A549 (cell line): Measurements from ENCODE around the gene ZC3H7A. TPM values are rescaled to one million over a fixed set of nuclear protein-coding genes. Genes with fewer than 3 reads are reported as not detected.
"Not testable (repeated sequence)": the region's sequence is repeated elsewhere in the genome, so short reads cannot be mapped to it uniquely, and the experiment has no call there.

Experiments used
- ATAC-seq, 2 experiments: fragments of 200-7000 bp in 1 of 2; fragments of >200 bp in 1 of 2; cut with Nextera tagmentation in 1 of 2; cut with Tn5 transposase in 1 of 2; 3 replicates each; pipeline versions ENCODE4 v1.8.0 to v1.9.1; 2018 to 2020; ENCODE audit warnings: mild to moderate bottlenecking in 1 of 2, moderate library complexity in 1 of 2
- CTCF ChIA-PET: fragments of 300-600 bp; sonication (Branson Sonifier 250); formaldehyde crosslinking; extraction: SDS; loops from one replicate; lab custom pipeline; 2021; ENCODE audit warnings: antibody characterized with exemption, inconsistent platforms; lab: Yijun Ruan, JAX
- POLR2A ChIA-PET: fragments of 350-600 bp; formaldehyde crosslinking; extraction: SDS; loops from one replicate; lab custom pipeline; 2021; ENCODE audit warnings: antibody characterized with exemption, inconsistent platforms; lab: Yijun Ruan, JAX
- DNase-seq, 2 experiments: peaks; one replicate each; pipeline versions ENCODE4 v3.0.0 to v3.0.0-alpha.2; 2011 to 2016; ENCODE audit warnings: low read depth in 1 of 2, low spot score in 1 of 2
- FAIRE-seq: peaks from 2 replicates; lab custom pipeline; 2011; peaks lifted over from hg19 to GRCh38; lab: Jason Lieb, UNC
- H3K27ac ChIP-seq, 2 experiments: fragments of >200 bp; sonication (Bioruptor Twin); formaldehyde crosslinking; 3 replicates each; pipeline ENCODE4 v1.5.1; 2016 to 2017
- H3K4me1 ChIP-seq: fragments of >200 bp; sonication (Bioruptor Twin); formaldehyde crosslinking; 3 replicates; pipeline ENCODE4 v1.6.1; 2016
- H3K4me2 ChIP-seq: fragments of >200 bp; sonication (Bioruptor Twin); formaldehyde crosslinking; 3 replicates; pipeline ENCODE4 v1.6.1; 2016
- H3K4me3 ChIP-seq: fragments of >200 bp; sonication (Bioruptor Twin); formaldehyde crosslinking; 3 replicates; pipeline ENCODE4 v1.5.1; 2016
- H3K9me3 ChIP-seq: fragments of >200 bp; sonication (Bioruptor Twin); formaldehyde crosslinking; 3 replicates; pipeline ENCODE4 v1.6.1; 2016
- ATOH8 ChIP-seq: fragments of 250-450 bp; sonication (Bioruptor Pico); IDR thresholded peaks from 2 replicates; pipeline ENCODE4 v1.5.0; 2020; ENCODE audit warnings: low read depth, mild to moderate bottlenecking, moderate library complexity
- CHD2 ChIP-seq: fragments of 150-350 bp; IDR thresholded peaks from 2 replicates; pipeline ENCODE4 v1.6.1; 2014; ENCODE audit warnings: low read length; ENCODE audit not compliant: partially characterized antibody
- EP300 ChIP-seq, 2 experiments: fragments of >200 bp; sonication (Bioruptor Twin); formaldehyde crosslinking; IDR thresholded peaks; 2 replicates in 1 of 2; 3 replicates in 1 of 2; pipeline ENCODE4 v1.6.1; 2016 to 2017
- FOSB ChIP-seq: fragments of 250-450 bp; sonication (Bioruptor Pico); IDR thresholded peaks from 2 replicates; pipeline ENCODE4 v1.5.0; 2020; ENCODE audit warnings: mild to moderate bottlenecking, moderate library complexity
- FOXS1 ChIP-seq: fragments of 250-450 bp; sonication (Bioruptor Pico); IDR thresholded peaks from 2 replicates; pipeline ENCODE4 v1.5.0; 2020; ENCODE audit warnings: mild to moderate bottlenecking, moderate library complexity
- GATA3 ChIP-seq: IDR thresholded peaks from 2 replicates; pipeline ENCODE4 v1.6.1; 2012; ENCODE audit warnings: borderline replicate concordance
- HEYL ChIP-seq: fragments of 250-450 bp; sonication (Bioruptor Pico); IDR thresholded peaks from 2 replicates; pipeline ENCODE4 v1.8.0; 2021; ENCODE audit warnings: mild to moderate bottlenecking, moderate library complexity
- HOXB5 ChIP-seq: fragments of 250-450 bp; sonication (Bioruptor Pico); IDR thresholded peaks from 2 replicates; pipeline ENCODE4 v1.5.0; 2020; ENCODE audit warnings: mild to moderate bottlenecking, moderate library complexity
- JUNB ChIP-seq: fragments of >200 bp; sonication (Bioruptor Twin); formaldehyde crosslinking; IDR thresholded peaks from 2 replicates; pipeline ENCODE4 v1.6.1; 2016
- MAFK ChIP-seq: fragments of 450-650 bp; IDR thresholded peaks from 2 replicates; pipeline ENCODE4 v1.6.1; 2014; ENCODE audit not compliant: partially characterized antibody
- MAX ChIP-seq: IDR thresholded peaks from 2 replicates; pipeline ENCODE4 v1.6.1; 2012
- NPAS2 ChIP-seq: fragments of 250-450 bp; sonication (Bioruptor Pico); IDR thresholded peaks from 2 replicates; pipeline ENCODE4 v1.8.0; 2022; ENCODE audit warnings: mild to moderate bottlenecking, moderate library complexity, borderline replicate concordance
- NR3C1 ChIP-seq: fragments of >200 bp; sonication (Bioruptor Twin); formaldehyde crosslinking; IDR thresholded peaks from 3 replicates; pipeline ENCODE4 v1.6.1; 2017
- PHF8 ChIP-seq: fragments of 200-600 bp; sonication (generic); IDR thresholded peaks from 2 replicates; pipeline ENCODE4 v1.6.1; 2016; ENCODE audit warnings: low read depth, mild to moderate bottlenecking, antibody characterized with exemption, moderate library complexity, borderline replicate concordance
- POLR2A ChIP-seq: IDR thresholded peaks from 2 replicates; pipeline ENCODE4 v1.6.1; 2012; ENCODE audit warnings: mild to moderate bottlenecking, low read length
- POLR2AphosphoS2 ChIP-seq: conservative IDR thresholded peaks from 2 replicates; pipeline ENCODE4 v1.6.1; 2012; ENCODE audit warnings: low read length, improper control_type of control experiment, inconsistent platforms
- RAD21 ChIP-seq, 2 experiments: fragments of >200 bp in 1 of 2; sonication (Bioruptor Twin) in 1 of 2; formaldehyde crosslinking in 1 of 2; IDR thresholded peaks in 1 of 2; conservative IDR thresholded peaks in 1 of 2; 2 replicates in 1 of 2; 3 replicates in 1 of 2; pipeline ENCODE4 v1.6.1; 2012 to 2018; ENCODE audit warnings: inconsistent platforms in 1 of 2
- RARB ChIP-seq: fragments of 250-450 bp; sonication (Bioruptor Pico); IDR thresholded peaks from 2 replicates; pipeline ENCODE4 v1.8.0; 2021; ENCODE audit warnings: mild to moderate bottlenecking, moderate library complexity
- TFCP2L1 ChIP-seq: fragments of 250-450 bp; sonication (Bioruptor Pico); IDR thresholded peaks from 2 replicates; pipeline ENCODE4 v1.5.0; 2021; ENCODE audit warnings: mild to moderate bottlenecking
- TP53 ChIP-seq: fragments of 250-450 bp; sonication (Bioruptor Pico); IDR thresholded peaks from 2 replicates; pipeline ENCODE4 v1.5.0; 2021; ENCODE audit warnings: mild to moderate bottlenecking, moderate library complexity
- WGBS: methylation state at CpG from one replicate; pipeline ENCODE4 v1.1.6; 2017; ENCODE audit errors: missing lambda C conversion rate; 5-methylcytosine and 5-hydroxymethylcytosine counted together
- polyA plus RNA-seq, 4 experiments: library from polyadenylated mRNA; depleted of rRNA in 3 of 4; stranded (reverse); fragments of >200 nt; fragmentation: RNase III in 1 of 4; extraction: RNeasy Plus Mini Kit Qiagen cat#74134 plus additional on column Dnase treatment in 1 of 4; gene quantifications; 2 replicates in 3 of 4; 3 replicates in 1 of 4; pipeline ENCODE4 v1.2.3, GENCODE V29; 2011 to 2017
- TF ChIP-seq, protein P1 (sequence below): fragments of >200 bp; sonication (Bioruptor Twin); formaldehyde crosslinking; IDR thresholded peaks from 3 replicates; pipeline ENCODE4 v1.5.1; 2016
- TF ChIP-seq, protein P2 (sequence below): fragments of 250-450 bp; sonication (Bioruptor Pico); IDR thresholded peaks from 2 replicates; pipeline ENCODE4 v1.5.0; 2021; ENCODE audit warnings: mild to moderate bottlenecking, moderate library complexity, borderline replicate concordance

ZC3H7A gene
- polyA plus RNA-seq, 2 of the 4 experiments (the other 2 are of a cell fraction): 33.8 to 41.5 TPM

GRCh38 chr16:11819798-11820197 is 22.7 kb upstream of the ZC3H7A start:
- CTCF ChIA-PET: interaction anchor here (0.6 to 1.2 kb wide), 2 partner anchors 856 to 1083 kb away, joined by 5 read pairs; no protein-coding TSS in a partner anchor
- 74% methylated on average over 10 of the region's 10 CpGs for WGBS
- no peak for TF ChIP-seq TP53
- no peak for TF ChIP-seq ATOH8
- no peak for TF ChIP-seq TFCP2L1
- no peak for TF ChIP-seq EP300 (IDR thresholded peaks at IDR 0.05)
- no peak for TF ChIP-seq CHD2
- TF ChIP-seq POLR2A: no peak
- TF ChIP-seq NR3C1: no peak
- no peak for TF ChIP-seq HEYL
- no peak for TF ChIP-seq POLR2AphosphoS2
- TF ChIP-seq, protein P1, sequence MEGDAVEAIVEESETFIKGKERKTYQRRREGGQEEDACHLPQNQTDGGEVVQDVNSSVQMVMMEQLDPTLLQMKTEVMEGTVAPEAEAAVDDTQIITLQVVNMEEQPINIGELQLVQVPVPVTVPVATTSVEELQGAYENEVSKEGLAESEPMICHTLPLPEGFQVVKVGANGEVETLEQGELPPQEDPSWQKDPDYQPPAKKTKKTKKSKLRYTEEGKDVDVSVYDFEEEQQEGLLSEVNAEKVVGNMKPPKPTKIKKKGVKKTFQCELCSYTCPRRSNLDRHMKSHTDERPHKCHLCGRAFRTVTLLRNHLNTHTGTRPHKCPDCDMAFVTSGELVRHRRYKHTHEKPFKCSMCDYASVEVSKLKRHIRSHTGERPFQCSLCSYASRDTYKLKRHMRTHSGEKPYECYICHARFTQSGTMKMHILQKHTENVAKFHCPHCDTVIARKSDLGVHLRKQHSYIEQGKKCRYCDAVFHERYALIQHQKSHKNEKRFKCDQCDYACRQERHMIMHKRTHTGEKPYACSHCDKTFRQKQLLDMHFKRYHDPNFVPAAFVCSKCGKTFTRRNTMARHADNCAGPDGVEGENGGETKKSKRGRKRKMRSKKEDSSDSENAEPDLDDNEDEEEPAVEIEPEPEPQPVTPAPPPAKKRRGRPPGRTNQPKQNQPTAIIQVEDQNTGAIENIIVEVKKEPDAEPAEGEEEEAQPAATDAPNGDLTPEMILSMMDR: no peak
- TF ChIP-seq PHF8: no peak
- no peak for TF ChIP-seq MAFK
- TF ChIP-seq RARB (CRISPR knock-in tag): no peak
- no peak for TF ChIP-seq HOXB5 (CRISPR knock-in tag)
- no peak for TF ChIP-seq GATA3
- TF ChIP-seq RAD21 (conservative IDR thresholded peaks at IDR 0.05 in 1 of 2, IDR thresholded peaks at IDR 0.05 in 1 of 2): no peak
- TF ChIP-seq MAX: no peak
- TF ChIP-seq JUNB: no peak
- TF ChIP-seq NPAS2 (CRISPR knock-in tag): no peak

GRCh38 chr16:11818970-11819369 is 21.9 kb upstream of the ZC3H7A start:
- FAIRE-seq, H3K9me3 ChIP-seq, H3K27ac ChIP-seq, POLR2A ChIA-PET, DNase-seq, H3K4me2 ChIP-seq, H3K4me1 ChIP-seq, ATAC-seq, H3K4me3 ChIP-seq: not testable (repeated sequence)
- CTCF ChIA-PET: interaction anchor here (0.6 kb wide), 1 partner anchor 1082 kb away, joined by 5 read pairs; no protein-coding TSS in a partner anchor
- WGBS: 82% methylated on average over 13 of the region's 13 CpGs

More at GRCh38 chr16:11819798-11820197, 22.7 kb upstream of the ZC3H7A start:
- H3K4me2 ChIP-seq: no peak overlapping the region
- H3K4me1 ChIP-seq: 0 out of 3 replicates have a peak, but pooled peaks cover 4% of the 10 kb centered on the region
- H3K4me3 ChIP-seq: no peak overlapping the region
- ATAC-seq (0 out of 6 replicates have a peak, but pooled peaks of 1 of the 2 experiments have one; percentile 19), FAIRE-seq (no peak), DNase-seq (no peak)
- H3K27ac ChIP-seq: no peak overlapping the region
- POLR2A ChIA-PET: no interaction called here
- H3K9me3 ChIP-seq: no peaks in the 10 kb centered on the region

GRCh38 chr16:11816123-11816522 is 19.1 kb upstream of the ZC3H7A start:
- no peaks in the 10 kb centered on the region for H3K9me3 ChIP-seq
- H3K4me2 ChIP-seq: no peak overlapping the region
- TF ChIP-seq FOSB (CRISPR knock-in tag): no peak
- TF ChIP-seq FOXS1: no peak
- TF ChIP-seq, protein P2, sequence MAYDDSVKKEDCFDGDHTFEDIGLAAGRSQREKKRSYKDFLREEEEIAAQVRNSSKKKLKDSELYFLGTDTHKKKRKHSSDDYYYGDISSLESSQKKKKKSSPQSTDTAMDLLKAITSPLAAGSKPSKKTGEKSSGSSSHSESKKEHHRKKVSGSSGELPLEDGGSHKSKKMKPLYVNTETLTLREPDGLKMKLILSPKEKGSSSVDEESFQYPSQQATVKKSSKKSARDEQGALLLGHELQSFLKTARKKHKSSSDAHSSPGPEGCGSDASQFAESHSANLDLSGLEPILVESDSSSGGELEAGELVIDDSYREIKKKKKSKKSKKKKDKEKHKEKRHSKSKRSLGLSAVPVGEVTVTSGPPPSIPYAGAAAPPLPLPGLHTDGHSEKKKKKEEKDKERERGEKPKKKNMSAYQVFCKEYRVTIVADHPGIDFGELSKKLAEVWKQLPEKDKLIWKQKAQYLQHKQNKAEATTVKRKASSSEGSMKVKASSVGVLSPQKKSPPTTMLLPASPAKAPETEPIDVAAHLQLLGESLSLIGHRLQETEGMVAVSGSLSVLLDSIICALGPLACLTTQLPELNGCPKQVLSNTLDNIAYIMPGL (CRISPR knock-in tag): no peak
- TF ChIP-seq, all 56 proteins: peak for 0
- H3K27ac ChIP-seq: no peak overlapping the region
- FAIRE-seq (no peak), DNase-seq (no peak), ATAC-seq (no peak)
- no peak overlapping the region for H3K4me3 ChIP-seq
- CTCF ChIA-PET: interaction anchor here (0.7 to 10.7 kb wide), 6 partner anchors 19 to 420 kb away, joined by 3 to 58 read pairs (median 3); partner anchors contain the start of gene ZC3H7A
- WGBS: 72% methylated on average over 5 of the region's 5 CpGs
- POLR2A ChIA-PET: no interaction called here
- H3K4me1 ChIP-seq: no peaks in the 10 kb centered on the region

DNA sequence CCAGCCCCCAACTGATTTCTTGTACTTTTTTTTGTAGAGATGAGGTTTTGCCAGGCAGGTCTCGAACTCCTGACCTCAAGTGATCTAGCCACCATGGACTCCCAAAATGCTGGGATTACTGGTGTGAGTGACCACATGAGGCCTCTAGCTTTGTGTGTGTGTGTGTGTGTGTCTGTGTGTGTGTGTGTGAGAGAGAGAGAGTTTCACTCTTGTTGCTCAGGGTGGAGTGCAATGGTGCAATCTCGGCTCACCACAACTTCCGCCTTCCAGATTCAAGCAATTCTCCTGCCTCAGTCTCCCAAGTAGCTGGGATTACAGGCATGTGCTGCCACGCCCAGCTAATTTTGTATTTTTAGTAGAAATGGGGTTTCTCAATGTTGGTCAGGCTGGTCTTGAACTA is 17.7 kb upstream of the ZC3H7A start:
- DNase-seq, ATAC-seq, H3K9me3 ChIP-seq, POLR2A ChIA-PET, H3K4me1 ChIP-seq, FAIRE-seq, H3K4me2 ChIP-seq, H3K4me3 ChIP-seq, H3K27ac ChIP-seq: not testable (repeated sequence)
- 86% methylated on average over 4 of the region's 4 CpGs for WGBS
- CTCF ChIA-PET: interaction anchor here (0.6 to 10.7 kb wide), 4 partner anchors 13 to 419 kb away, joined by 3 to 58 read pairs (median 4); partner anchors contain the start of gene ZC3H7A
